Activated CD4-positive, alpha-beta memory T cell treated with anti-CD3 and anti-CD28 coated beads for 36 hours (primary cell): Measurements from ENCODE around the gene STON2. TPM values are rescaled to one million over a fixed set of nuclear protein-coding genes. Genes with fewer than 3 reads are reported as not detected.
"Not testable (repeated sequence)": the region's sequence is repeated elsewhere in the genome, so short reads cannot be mapped to it uniquely, and the experiment has no call there.

ENCODE experiments used
- CTCF ChIA-PET: fragments of 350-600 bp; sonication (Branson Sonifier 250); formaldehyde crosslinking; loops from one replicate; lab custom pipeline; 2021; ENCODE audit warnings: antibody characterized with exemption, inconsistent platforms; lab: Charles Lee
- POLR2A ChIA-PET: fragments of 350-600 bp; sonication (Branson Sonifier 250); formaldehyde crosslinking; loops from one replicate; lab custom pipeline; 2021; ENCODE audit warnings: antibody characterized with exemption; lab: Charles Lee
- DNase-seq: peaks from one replicate; pipeline ENCODE4 v3.0.0-alpha.2; 2020
- H3K27ac Mint-ChIP-seq: one replicate; pipeline ENCODE4 v1.8.0; 2021; ENCODE audit warnings: mixed read lengths
- H3K27me3 Mint-ChIP-seq: one replicate; pipeline ENCODE4 v1.8.0; 2021; ENCODE audit warnings: mixed read lengths
- H3K36me3 Mint-ChIP-seq: one replicate; pipeline ENCODE4 v1.8.0; 2021; ENCODE audit warnings: mixed read lengths
- H3K4me1 Mint-ChIP-seq: one replicate; pipeline ENCODE4 v1.8.0; 2021; ENCODE audit warnings: low read depth, mixed read lengths
- H3K4me3 Mint-ChIP-seq: one replicate; pipeline ENCODE4 v1.8.0; 2021; ENCODE audit warnings: mild to moderate bottlenecking, mixed read lengths
- H3K9me3 Mint-ChIP-seq: one replicate; pipeline ENCODE4 v1.8.0; 2021; ENCODE audit warnings: mixed read lengths
- intact Hi-C: fragments of 100-400 bp; cut with micrococcal nuclease; formaldehyde crosslinking; loops from one replicate; pipeline ENCODE4 v1.15.1; 2023
- total RNA-seq, 2 experiments: library from RNA; stranded (reverse); gene quantifications; one replicate each; pipeline ENCODE4 v1.2.3, GENCODE V29; 2021

The STON2 gene
- total RNA-seq, 2 experiments from 2014 or later = 0.12 to 0.34 TPM

DNA sequence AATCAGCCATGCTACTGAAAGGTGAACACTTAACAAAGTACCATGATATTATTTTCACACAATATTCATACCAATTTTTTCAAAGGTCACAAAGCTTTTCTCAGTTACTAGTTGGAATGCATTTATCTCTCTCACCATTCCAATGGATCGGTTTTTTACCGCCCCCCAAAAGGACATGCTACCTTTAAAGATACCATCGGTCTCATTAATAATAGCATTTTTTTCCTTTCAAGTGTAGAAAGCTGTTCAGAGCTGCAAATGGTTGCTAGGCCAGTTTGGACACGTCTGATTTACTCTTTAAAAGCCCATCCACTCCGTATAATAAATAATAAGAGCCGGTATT, 34.9 kb upstream of the STON2 start:
- peaks cover 63% of the 10 kb centered on the region for H3K27me3 Mint-ChIP-seq
- no peaks in the 10 kb centered on the region for H3K9me3 Mint-ChIP-seq
- H3K27ac Mint-ChIP-seq = no peak overlapping the region
- ChIA-PET CTCF (interaction anchor here (1.3 kb wide), 1 partner anchor 163 kb away, joined by 3 read pairs; no protein-coding TSS in a partner anchor), POLR2A (no interaction called here)
- no peak for DNase-seq
- H3K4me3 Mint-ChIP-seq = peak overlapping the region; percentile 58
- H3K36me3 Mint-ChIP-seq = peaks cover 1% of the 10 kb centered on the region
- H3K4me1 Mint-ChIP-seq = peaks cover 12% of the 10 kb centered on the region
- intact Hi-C loops = no loop called here

GRCh38 chr14:81434230-81434629, 34.1 kb upstream of the STON2 start:
- Mint-ChIP-seq H3K36me3 (peaks cover 1% of the 10 kb centered on the region), H3K4me1 (peaks cover 12% of the 10 kb centered on the region), H3K27me3 (peaks cover 62% of the 10 kb centered on the region), H3K9me3 (no peaks in the 10 kb centered on the region), H3K4me3 (no peak overlapping the region), H3K27ac (no peak overlapping the region)
- ChIA-PET POLR2A (no interaction called here), CTCF (no interaction called here)
- no peak for DNase-seq
- intact Hi-C loops = no loop called here

GRCh38 chr14:81433378-81433777, 33.3 kb upstream of the STON2 start:
- CTCF ChIA-PET = no interaction called here
- intact Hi-C loops = no loop called here
- Mint-ChIP-seq H3K36me3 (peaks cover 1% of the 10 kb centered on the region), H3K4me1 (peaks cover 12% of the 10 kb centered on the region), H3K27me3 (peaks cover 53% of the 10 kb centered on the region), H3K9me3 (no peaks in the 10 kb centered on the region), H3K4me3 (no peak overlapping the region), H3K27ac (no peak overlapping the region)
- POLR2A ChIA-PET = no interaction called here
- no peak for DNase-seq

DNA sequence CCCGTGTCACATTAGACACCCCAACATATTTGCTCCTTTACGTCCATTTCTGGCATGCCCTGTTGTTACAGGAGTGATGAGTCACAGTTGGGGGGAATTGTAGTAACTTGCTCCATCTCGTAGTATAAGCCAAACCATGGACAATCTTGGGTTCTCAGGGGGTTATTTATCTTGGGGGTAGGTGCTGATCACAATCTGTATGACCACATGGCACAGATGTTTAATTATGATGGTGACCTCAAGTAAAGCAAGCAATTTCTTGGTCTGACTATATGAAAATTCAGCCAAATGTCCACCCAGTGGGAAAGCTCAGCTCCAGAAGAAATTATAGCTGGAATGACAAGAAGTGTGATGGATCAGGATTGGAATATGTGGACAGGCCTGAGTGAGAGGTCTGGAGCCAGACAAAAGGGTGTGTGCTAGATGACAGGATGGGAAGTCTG, 32.1 kb upstream of the STON2 start:
- Mint-ChIP-seq H3K27ac (no peak overlapping the region), H3K4me3 (no peak overlapping the region), H3K9me3 (no peaks in the 10 kb centered on the region), H3K4me1 (peaks cover 11% of the 10 kb centered on the region), H3K27me3 (peaks cover 51% of the 10 kb centered on the region), H3K36me3 (no peaks in the 10 kb centered on the region)
- ChIA-PET CTCF (no interaction called here), POLR2A (no interaction called here)
- DNase-seq = no peak
- intact Hi-C loops = no loop called here

DNA sequence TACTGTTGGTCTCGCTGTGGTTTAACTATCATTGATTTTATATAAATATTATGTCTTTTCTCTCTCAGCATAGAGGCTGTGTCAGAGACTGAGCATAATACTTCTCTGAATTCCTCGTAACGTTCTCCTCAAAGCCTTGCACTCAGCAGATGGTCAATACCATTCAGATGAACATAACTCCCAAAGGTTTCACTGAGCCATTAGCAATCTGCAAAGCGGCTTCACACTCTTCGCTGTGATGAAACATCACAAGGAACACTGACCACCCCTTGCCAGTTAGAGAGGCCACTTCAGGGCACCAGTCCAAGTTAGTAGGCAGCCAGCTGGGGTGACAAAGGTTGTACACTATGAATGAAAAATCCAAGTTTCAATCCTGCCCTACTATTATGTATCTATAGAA, 30.1 kb upstream of the STON2 start:
- Mint-ChIP-seq H3K36me3 (no peaks in the 10 kb centered on the region), H3K4me1 (peaks cover under 1% of the 10 kb centered on the region), H3K27ac (no peak overlapping the region), H3K4me3 (no peak overlapping the region), H3K27me3 (peaks cover 51% of the 10 kb centered on the region), H3K9me3 (no peaks in the 10 kb centered on the region)
- no peak for DNase-seq
- intact Hi-C loops = no loop called here
- CTCF ChIA-PET = interaction anchor here (0.7 kb wide), 1 partner anchor 110 kb away, joined by 3 read pairs; no protein-coding TSS in a partner anchor
- POLR2A ChIA-PET = no interaction called here

- H3K27ac Mint-ChIP-seq, DNase-seq, H3K36me3 Mint-ChIP-seq, POLR2A ChIA-PET, H3K9me3 Mint-ChIP-seq, CTCF ChIA-PET, H3K4me1 Mint-ChIP-seq, H3K4me3 Mint-ChIP-seq, intact Hi-C loops: not testable (repeated sequence)
- peaks cover 47% of the 10 kb centered on the region for H3K27me3 Mint-ChIP-seq
These were observed 29.6 kb upstream of the STON2 start for GRCh38 chr14:81429749-81430148.

DNA sequence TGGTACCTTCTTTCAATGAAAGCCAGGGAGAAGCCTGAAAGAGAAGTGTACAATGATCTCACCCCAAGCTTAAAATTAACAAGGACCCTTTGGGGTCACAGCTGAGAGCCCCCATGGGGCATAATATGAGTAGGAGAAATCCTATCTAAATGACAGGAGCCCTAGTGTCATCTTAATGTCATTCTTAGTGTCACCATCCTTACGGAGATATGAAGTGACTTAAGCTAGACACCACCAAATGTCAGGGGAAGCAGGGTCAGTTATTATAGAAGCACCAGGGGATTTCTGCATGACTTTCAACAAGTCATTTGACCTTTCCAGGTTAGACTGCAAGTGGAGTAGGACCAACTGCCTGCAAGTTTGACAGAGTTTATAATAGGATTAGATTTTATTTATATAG, 28.9 kb upstream of the STON2 start:
- H3K4me1 Mint-ChIP-seq = no peaks in the 10 kb centered on the region
- CTCF ChIA-PET = no interaction called here
- no peak for DNase-seq
- H3K27me3 Mint-ChIP-seq = peaks cover 41% of the 10 kb centered on the region
- POLR2A ChIA-PET = no interaction called here
- H3K4me3 Mint-ChIP-seq = no peak overlapping the region
- no peaks in the 10 kb centered on the region for H3K9me3 Mint-ChIP-seq
- H3K36me3 Mint-ChIP-seq = no peaks in the 10 kb centered on the region
- H3K27ac Mint-ChIP-seq = no peak overlapping the region
- intact Hi-C loops = no loop called here

DNA sequence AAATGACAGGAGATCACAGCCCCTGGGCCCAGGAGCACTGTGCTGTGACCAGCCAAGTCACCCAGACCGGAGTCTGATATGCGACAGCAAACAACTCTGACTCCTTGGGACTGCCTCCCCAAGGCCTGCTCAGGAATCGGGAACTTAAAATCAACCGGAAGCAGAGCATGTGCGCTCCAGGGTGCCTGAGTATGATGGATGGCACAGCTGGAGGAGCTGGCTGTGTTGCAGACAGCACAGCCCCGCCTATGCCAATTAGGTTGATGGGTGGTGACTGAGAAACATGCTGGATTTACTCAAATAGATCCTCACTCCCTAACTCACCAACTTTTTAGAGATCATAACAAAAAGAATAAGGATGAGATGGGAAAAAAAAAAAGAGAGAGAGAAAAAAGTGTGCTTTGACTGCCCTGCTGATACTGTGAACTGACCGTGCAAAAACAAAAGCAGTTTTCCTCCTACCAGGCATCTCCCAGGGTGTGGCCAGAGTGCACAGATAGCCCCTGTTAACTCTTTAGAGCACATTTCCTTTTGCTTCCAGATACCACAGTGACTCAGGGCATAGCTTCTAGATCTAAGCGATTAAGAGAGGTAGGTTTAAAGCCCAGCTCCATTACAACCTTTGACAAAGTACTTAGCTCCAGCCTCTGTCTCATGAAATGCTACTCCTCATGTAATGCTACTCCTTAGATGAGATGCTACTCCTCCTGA, 27.4 kb upstream of the STON2 start:
- peaks cover 28% of the 10 kb centered on the region for H3K27me3 Mint-ChIP-seq
- H3K9me3 Mint-ChIP-seq = no peaks in the 10 kb centered on the region
- no peak overlapping the region for H3K27ac Mint-ChIP-seq
- POLR2A ChIA-PET = no interaction called here
- no peak overlapping the region for H3K4me3 Mint-ChIP-seq
- CTCF ChIA-PET = no interaction called here
- no peaks in the 10 kb centered on the region for H3K36me3 Mint-ChIP-seq
- H3K4me1 Mint-ChIP-seq = no peaks in the 10 kb centered on the region
- intact Hi-C loops = no loop called here
- no peak for DNase-seq

DNA sequence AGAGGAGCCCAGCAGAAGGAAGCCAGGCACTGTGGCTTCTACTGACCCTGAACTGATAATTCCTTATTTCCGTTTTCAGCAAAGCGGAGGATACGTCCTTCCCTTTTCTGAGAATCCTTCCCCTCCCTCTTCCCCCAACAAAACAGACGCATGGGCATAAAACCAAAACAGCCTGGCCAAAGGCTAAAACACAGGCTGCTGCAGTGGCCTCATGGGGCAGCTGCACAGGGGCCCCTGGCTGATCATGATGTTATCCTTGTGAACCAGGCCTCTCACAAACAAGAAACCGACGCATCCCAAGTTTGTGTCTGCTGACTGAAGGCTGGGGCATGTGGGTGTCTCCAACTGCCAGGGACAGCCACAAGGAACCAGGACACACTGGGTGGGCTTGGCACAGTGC, 23.4 kb upstream of the STON2 start:
- ChIA-PET CTCF (no interaction called here), POLR2A (no interaction called here)
- no peaks in the 10 kb centered on the region for H3K4me1 Mint-ChIP-seq
- H3K9me3 Mint-ChIP-seq = no peaks in the 10 kb centered on the region
- H3K27me3 Mint-ChIP-seq = peaks cover 18% of the 10 kb centered on the region
- H3K36me3 Mint-ChIP-seq = no peaks in the 10 kb centered on the region
- intact Hi-C loops = no loop called here
- no peak for DNase-seq
- H3K27ac Mint-ChIP-seq = no peak overlapping the region
- no peak overlapping the region for H3K4me3 Mint-ChIP-seq

DNA sequence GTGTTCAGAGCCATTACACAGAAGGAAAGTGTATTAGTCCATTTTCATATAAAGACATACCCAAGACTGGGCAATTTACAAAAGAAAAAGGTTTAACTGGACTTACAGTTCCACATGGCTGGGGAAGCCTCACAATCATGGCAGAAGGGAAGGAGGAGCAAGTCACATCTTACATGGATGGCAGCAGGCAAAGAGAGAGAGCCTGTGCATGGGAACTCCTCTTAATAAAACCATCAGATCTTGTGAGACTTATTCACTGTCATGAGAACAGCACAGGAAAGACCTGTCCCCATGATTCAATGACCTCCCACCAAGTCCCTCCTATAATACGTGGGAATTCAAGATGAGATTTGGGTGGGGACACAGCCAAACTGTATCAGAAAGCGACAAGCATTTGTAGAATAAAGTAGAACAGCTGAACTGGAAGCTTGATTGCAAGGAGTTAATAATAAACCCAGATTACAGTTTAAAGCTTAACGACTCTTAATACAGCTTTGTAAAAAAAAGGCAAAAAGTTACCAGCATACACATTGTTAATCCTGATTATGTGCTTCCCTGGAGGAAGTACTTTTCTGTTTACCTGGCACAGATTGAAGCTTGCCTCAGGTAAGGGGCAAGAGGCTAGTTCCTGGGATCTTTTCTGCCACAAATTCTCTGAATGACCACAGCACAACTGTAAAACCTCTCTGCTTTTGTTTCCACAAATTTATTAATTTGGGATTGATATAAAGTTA, 18.1 kb upstream of the STON2 start:
- Mint-ChIP-seq H3K4me1 (no peaks in the 10 kb centered on the region), H3K4me3 (no peak overlapping the region), H3K27ac (no peak overlapping the region), H3K9me3 (peaks cover 9% of the 10 kb centered on the region), H3K27me3 (peaks cover 3% of the 10 kb centered on the region), H3K36me3 (no peaks in the 10 kb centered on the region)
- CTCF ChIA-PET = no interaction called here
- POLR2A ChIA-PET = no interaction called here
- intact Hi-C loops = no loop called here
- DNase-seq = no peak

- Mint-ChIP-seq H3K27ac (no peak overlapping the region), H3K4me3 (no peak overlapping the region), H3K27me3 (peaks cover 3% of the 10 kb centered on the region), H3K4me1 (no peaks in the 10 kb centered on the region), H3K9me3 (peaks cover 9% of the 10 kb centered on the region), H3K36me3 (no peaks in the 10 kb centered on the region)
- ChIA-PET CTCF (interaction anchor here (1.4 kb wide), 1 partner anchor 48 kb away, joined by 3 read pairs; no protein-coding TSS in a partner anchor), POLR2A (no interaction called here)
- intact Hi-C loops = no loop called here
- DNase-seq = no peak
These were observed 16.9 kb upstream of the STON2 start for GRCh38 chr14:81416981-81417380.

GRCh38 chr14:81416194-81416952, 16.2 kb upstream of the STON2 start:
- intact Hi-C loops = no loop called here
- H3K27ac Mint-ChIP-seq = no peak overlapping the region
- CTCF ChIA-PET = interaction anchor here (1.0 to 1.4 kb wide), 2 partner anchors 19 to 48 kb away, joined by 3 read pairs; no protein-coding TSS in a partner anchor
- no peak overlapping the region for H3K4me3 Mint-ChIP-seq
- no peaks in the 10 kb centered on the region for H3K36me3 Mint-ChIP-seq
- H3K4me1 Mint-ChIP-seq = no peaks in the 10 kb centered on the region
- no peak for DNase-seq
- H3K27me3 Mint-ChIP-seq = peaks cover 3% of the 10 kb centered on the region
- POLR2A ChIA-PET = no interaction called here
- peaks cover 9% of the 10 kb centered on the region for H3K9me3 Mint-ChIP-seq
